SK-N-DZ (cell line): Measurements from ENCODE around the gene CMPK1.

Experiments
- DNase-seq: peaks from one replicate; pipeline ENCODE4 v3.0.0-alpha.2; 2015; ENCODE audit warnings: low spot score

The CMPK1 gene

DNA sequence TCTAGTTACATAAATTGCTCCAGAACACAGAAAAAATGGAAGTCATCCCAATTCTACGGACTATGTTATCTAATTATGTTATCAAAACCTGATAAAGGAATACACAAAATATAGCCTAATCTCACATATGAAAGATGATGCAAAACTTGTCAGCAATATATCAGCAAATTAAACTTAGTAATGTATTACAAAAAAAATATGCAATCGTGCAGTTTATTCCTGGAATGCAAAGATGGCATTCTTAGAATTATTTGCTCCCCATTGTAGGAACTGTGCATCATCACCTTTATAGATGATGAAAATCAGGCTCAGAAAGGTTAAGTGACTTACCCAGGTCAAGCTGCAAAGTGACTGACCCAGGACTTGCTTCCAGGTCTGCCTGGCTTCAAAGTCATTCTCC, 90.3 kb downstream of the CMPK1 start:
- no peak for DNase-seq

DNA sequence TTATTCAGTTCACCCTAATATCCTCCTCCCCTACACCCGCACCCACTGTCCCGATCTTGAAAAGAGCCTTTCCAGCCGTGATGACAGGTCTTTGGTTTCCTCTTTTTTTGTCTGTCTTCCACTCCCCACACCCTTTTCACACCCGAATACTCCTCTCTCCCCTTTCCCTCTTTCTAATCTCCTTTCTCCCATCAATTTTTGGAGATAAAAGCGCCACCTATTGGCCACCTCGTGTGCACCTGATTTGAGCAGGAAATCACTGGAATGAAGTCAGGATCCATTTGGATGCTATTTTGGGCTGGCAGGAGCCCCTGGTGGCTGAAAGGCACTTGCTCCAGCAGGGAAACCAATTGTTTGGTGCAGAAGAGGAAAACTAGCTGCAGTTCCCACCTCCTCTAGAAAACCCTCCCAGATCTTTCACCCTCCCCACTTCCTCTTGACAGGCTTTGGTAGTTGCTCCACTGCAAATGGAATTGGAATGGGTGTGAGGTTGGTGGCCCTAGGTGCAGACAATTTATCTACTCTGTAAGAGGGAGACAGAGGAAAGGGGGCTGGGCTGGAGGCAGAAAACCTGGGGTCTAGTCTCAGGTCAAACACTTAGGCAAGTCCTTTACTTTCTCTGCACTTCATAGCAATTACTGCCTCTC, 90.9 kb downstream of the CMPK1 start:
- peak; percentile 38 for DNase-seq
